ENCODE data around the gene RTN1.

Gene RTN1

DNA sequence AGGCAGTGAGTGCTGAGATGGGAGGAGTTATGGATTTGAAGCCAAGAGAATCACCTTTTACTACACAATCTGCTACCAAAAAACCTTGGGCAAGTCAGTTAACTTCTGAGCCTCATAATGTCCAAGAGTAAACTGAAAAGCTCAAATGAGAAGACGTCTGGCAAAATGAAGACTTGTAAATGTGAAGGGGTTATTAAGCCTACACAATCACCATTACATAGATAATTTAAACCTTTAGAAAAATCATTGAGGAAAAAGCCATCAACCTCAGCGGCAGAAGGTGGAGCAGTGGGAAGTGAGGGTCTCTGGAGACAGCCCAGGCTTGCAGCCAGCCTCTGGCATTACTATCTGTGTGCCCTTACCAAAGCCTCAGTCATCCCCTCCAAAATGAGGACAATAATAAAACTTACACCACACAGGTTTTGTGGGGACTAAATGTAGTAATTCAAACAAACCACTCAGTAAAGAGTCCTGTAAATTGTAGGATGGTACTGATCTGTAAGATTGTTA is 243.5 kb downstream of the RTN1 start:
- Histone ChIP-seq H3K4me1 (ENCODE audit: control insufficient read depth, insufficient read depth, low read length) (peaks cover 8% of the 10 kb centered on the region), H3K4me3 (ENCODE audit: low read depth, low read length) (no peak overlapping the region), H3K9ac (ENCODE audit: low read depth, low read length) (no peak overlapping the region), H3K9me3 (ENCODE audit: control insufficient read depth, insufficient read depth, low read length) (no peaks in the 10 kb centered on the region), H3K36me3 (ENCODE audit: control insufficient read depth, insufficient read depth, low read length) (no peaks in the 10 kb centered on the region), H3K27ac (ENCODE audit: low read depth, low read length) (no peak overlapping the region), H3K27me3 (ENCODE audit: control insufficient read depth, insufficient read depth, low read length) (peaks cover 22% of the 10 kb centered on the region)

DNA sequence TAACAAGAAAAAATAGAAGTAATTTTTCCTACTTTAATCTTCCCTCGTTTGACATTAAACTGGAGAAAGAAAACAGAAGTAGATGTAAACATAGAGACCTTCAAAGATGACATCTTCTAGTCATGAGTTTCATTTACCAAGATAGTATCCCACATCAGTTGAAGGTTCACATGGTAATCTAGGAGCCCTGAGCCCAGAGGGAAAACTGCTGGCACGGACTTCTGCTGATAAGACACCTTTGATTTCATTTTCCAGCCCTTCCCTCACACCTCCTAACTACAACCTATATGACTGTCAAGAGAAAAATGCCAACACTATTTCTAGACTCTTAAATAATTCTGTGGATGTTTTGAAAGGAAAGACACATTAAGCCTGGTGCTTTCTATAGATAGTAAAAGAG is 247.9 kb downstream of the RTN1 start:
- no peak overlapping the region for H3K27ac ChIP-seq (ENCODE audit: low read depth, low read length)

DNA sequence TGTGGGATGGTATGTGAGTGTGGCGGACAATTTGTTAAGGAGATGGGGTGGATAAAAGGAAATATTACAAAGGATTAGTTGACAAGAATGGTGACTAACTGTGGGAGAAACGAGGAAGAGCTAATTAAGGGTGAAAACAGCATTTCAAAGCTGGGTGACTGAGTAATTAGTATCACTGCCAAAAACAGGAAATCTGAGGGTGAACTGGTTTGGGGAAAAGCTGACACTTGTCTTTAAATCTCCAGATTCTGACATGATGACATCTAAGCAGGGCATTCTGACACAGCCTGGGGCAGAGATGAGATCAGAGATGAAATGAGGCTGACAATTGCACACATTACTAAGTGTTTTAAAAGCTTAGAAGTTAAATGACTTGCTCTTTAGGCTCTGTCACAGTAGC is 251.5 kb downstream of the RTN1 start:
- Histone ChIP-seq H3K4me3 (ENCODE audit: low read depth, low read length) (no peak overlapping the region), H3K27ac (ENCODE audit: low read depth, low read length) (no peak overlapping the region), H3K9me3 (ENCODE audit: control insufficient read depth, insufficient read depth, low read length) (peaks cover 7% of the 10 kb centered on the region; the same call in 1 of the 2 replicates), H3K27me3 (ENCODE audit: control insufficient read depth, insufficient read depth, low read length) (no peaks in the 10 kb centered on the region), H3K4me1 (ENCODE audit: control insufficient read depth, insufficient read depth, low read length) (no peaks in the 10 kb centered on the region), H3K36me3 (ENCODE audit: control insufficient read depth, insufficient read depth, low read length) (no peaks in the 10 kb centered on the region), H3K9ac (ENCODE audit: low read depth, low read length) (no peak overlapping the region)

More for the DNA sequence above, 247.9 kb downstream of the RTN1 start:
- Histone ChIP-seq H3K4me3 (ENCODE audit: low read depth, low read length) (no peak overlapping the region), H3K4me1 (ENCODE audit: control insufficient read depth, insufficient read depth, low read length) (no peaks in the 10 kb centered on the region), H3K36me3 (ENCODE audit: control insufficient read depth, insufficient read depth, low read length) (no peaks in the 10 kb centered on the region), H3K9me3 (ENCODE audit: control insufficient read depth, insufficient read depth, low read length) (no peaks in the 10 kb centered on the region; the same call in 1 of the 2 replicates), H3K9ac (ENCODE audit: low read depth, low read length) (no peak overlapping the region), H3K27me3 (ENCODE audit: control insufficient read depth, insufficient read depth, low read length) (no peaks in the 10 kb centered on the region)

DNA sequence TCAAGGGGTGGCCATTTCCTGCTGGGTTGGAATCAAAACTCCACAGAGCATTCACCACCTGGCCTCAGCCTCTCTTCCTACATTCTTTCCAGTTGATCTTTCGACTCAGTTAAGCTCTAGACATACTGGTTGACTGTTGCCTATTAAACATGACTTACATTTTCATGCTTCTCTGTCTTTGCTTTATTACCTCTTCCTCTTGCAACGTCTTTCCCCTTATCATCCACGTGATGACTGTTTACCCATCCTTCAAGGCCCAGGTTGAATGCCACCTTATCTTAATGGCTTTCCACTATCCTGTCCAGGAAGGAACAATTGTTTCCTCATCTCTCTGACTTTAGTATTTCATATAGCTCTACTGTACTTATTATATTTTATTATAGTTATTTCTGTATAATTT is 269.5 kb downstream of the RTN1 start:
- no peak overlapping the region for H3K27ac ChIP-seq (ENCODE audit: low read depth, low read length)
- no peak overlapping the region for H3K4me3 ChIP-seq (ENCODE audit: low read depth, low read length)
- H3K36me3 ChIP-seq (ENCODE audit: control insufficient read depth, insufficient read depth, low read length) = no peaks in the 10 kb centered on the region
- no peaks in the 10 kb centered on the region for H3K27me3 ChIP-seq (ENCODE audit: control insufficient read depth, insufficient read depth, low read length)
- H3K4me1 ChIP-seq (ENCODE audit: control insufficient read depth, insufficient read depth, low read length) = no peaks in the 10 kb centered on the region
- H3K9ac ChIP-seq (ENCODE audit: low read depth, low read length) = no peak overlapping the region
- no peaks in the 10 kb centered on the region for H3K9me3 ChIP-seq (ENCODE audit: control insufficient read depth, insufficient read depth, low read length)

DNA sequence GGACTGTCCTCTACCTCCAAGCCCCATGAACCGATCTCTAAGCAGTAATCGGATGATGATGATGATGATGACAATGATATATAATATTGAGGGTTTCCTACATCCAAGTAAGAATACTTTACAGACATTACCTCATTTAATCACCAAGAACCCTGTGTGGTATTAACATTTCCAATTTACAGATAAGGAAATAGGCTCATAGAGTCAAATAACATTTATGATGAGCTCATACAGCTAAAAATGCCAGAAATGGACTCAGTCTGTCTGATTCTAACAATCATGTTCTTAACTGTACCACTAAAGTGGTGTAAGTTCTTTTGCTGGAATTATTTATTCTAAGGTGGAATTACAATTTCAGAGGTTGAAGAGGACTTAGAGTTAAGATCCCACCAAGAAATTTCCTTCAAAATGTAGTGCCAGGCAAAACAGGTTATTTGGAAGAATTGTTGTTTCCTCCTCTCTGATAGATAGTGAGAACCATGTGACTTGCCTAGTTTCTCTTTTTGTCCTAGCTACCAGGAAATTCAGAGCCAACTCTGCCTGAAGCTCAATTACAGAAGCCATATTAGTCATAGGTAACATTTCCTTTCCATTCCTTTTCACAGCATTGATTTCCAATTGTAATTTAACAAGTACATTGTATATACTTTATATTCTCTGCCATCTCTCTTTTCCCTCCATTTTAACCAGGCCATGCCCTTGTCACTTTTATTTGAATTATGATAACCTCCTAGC is 270.2 kb downstream of the RTN1 start:
- no peaks in the 10 kb centered on the region for H3K9me3 ChIP-seq (ENCODE audit: control insufficient read depth, insufficient read depth, low read length)
- no peaks in the 10 kb centered on the region for H3K27me3 ChIP-seq (ENCODE audit: control insufficient read depth, insufficient read depth, low read length)
- H3K36me3 ChIP-seq (ENCODE audit: control insufficient read depth, insufficient read depth, low read length) = no peaks in the 10 kb centered on the region
- H3K27ac ChIP-seq (ENCODE audit: low read depth, low read length) = no peak overlapping the region
- no peak overlapping the region for H3K4me3 ChIP-seq (ENCODE audit: low read depth, low read length)
- no peaks in the 10 kb centered on the region for H3K4me1 ChIP-seq (ENCODE audit: control insufficient read depth, insufficient read depth, low read length)
- H3K9ac ChIP-seq (ENCODE audit: low read depth, low read length) = no peak overlapping the region

DNA sequence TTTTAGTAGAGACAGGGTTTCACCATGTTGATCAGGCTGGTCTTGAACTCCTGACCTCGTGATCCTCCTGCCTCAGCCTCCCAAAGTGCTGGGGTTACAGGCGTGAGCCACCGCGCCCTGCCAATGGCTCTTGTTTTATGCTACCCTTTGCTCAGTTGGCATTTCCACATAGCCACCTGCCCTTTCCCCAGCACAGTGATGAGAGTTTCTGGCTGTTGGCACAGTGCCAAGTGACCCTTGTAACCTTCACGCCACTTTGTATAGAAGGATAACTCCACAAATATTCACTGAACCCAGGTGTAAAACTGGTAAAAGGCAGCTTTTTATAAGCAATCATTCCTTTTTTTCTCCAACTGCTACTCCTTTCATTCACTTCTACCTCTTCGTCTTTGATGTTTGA is 275.5 kb downstream of the RTN1 start:
- H3K27ac ChIP-seq (ENCODE audit: low read depth, low read length) = no peak overlapping the region
- H3K9me3 ChIP-seq (ENCODE audit: control insufficient read depth, insufficient read depth, low read length) = no peaks in the 10 kb centered on the region
- H3K27me3 ChIP-seq (ENCODE audit: control insufficient read depth, insufficient read depth, low read length) = no peaks in the 10 kb centered on the region

DNA sequence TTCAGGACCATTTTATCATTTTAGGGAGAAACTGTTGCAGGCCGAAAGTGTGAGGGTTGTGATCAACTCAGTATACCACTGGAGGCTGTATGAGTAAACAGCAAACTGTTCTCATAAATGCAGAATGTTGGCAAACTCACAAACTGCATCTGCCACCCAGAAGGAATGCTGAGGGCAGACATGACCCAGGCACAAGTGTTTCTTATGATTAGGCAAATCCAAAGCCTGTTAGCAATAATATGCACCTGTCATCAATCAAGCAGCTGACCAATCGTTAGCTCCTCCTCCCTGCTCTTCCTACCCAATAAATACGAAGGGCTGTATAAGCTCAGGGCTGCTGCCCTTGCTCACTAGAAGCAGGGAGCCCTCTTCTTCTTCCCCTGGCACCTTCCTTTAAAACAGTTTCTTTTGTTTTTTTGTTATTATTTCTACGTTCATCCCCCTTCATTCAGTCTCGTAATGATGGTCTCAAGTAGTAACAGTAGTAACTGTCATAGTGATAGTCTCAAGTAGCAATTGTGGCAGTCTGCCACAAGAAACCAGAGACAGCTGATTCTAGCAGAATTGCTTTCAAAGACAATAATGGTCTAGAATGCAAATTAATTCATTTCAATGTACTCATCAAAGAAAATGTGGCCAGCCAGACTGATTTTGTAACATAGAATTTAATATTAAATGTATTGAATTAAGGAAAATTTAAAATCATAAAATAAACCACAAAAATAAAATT is 278.8 kb downstream of the RTN1 start:
- Histone ChIP-seq H3K27ac (ENCODE audit: low read depth, low read length) (no peak overlapping the region), H3K4me1 (ENCODE audit: control insufficient read depth, insufficient read depth, low read length) (no peaks in the 10 kb centered on the region), H3K36me3 (ENCODE audit: control insufficient read depth, insufficient read depth, low read length) (no peaks in the 10 kb centered on the region), H3K27me3 (ENCODE audit: control insufficient read depth, insufficient read depth, low read length) (no peaks in the 10 kb centered on the region), H3K9ac (ENCODE audit: low read depth, low read length) (no peak overlapping the region), H3K4me3 (ENCODE audit: low read depth, low read length) (no peak overlapping the region), H3K9me3 (ENCODE audit: control insufficient read depth, insufficient read depth, low read length) (no peaks in the 10 kb centered on the region)

More for the DNA sequence above, 275.5 kb downstream of the RTN1 start:
- no peaks in the 10 kb centered on the region for H3K36me3 ChIP-seq (ENCODE audit: control insufficient read depth, insufficient read depth, low read length)
- H3K4me1 ChIP-seq (ENCODE audit: control insufficient read depth, insufficient read depth, low read length) = no peaks in the 10 kb centered on the region
- H3K9ac ChIP-seq (ENCODE audit: low read depth, low read length) = no peak overlapping the region
- H3K4me3 ChIP-seq (ENCODE audit: low read depth, low read length) = no peak overlapping the region

DNA sequence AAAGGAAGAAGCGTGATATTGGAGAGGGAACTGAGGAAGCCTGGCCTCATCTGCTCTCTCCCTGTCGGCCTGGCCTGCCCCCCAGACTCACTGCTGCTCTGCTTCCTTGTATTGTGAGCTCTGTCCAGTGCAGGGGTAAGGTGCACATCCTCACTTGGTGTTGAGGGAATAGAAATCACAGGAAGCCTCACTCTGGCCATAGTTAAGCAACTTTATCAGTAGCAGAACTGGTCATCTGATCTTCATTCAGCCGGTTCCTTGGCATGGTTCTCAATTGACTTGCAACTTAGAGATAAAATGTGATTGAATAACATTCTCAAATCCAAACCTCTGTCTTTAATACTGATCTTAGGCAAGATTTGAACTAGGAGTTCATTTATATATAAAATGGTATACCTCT is 282.5 kb downstream of the RTN1 start:
- Histone ChIP-seq H3K27me3 (ENCODE audit: control insufficient read depth, insufficient read depth, low read length) (no peaks in the 10 kb centered on the region), H3K4me1 (ENCODE audit: control insufficient read depth, insufficient read depth, low read length) (0 out of 2 replicates have a peak, but pooled peaks cover 5% of the 10 kb centered on the region), H3K4me3 (ENCODE audit: low read depth, low read length) (no peak overlapping the region), H3K36me3 (ENCODE audit: control insufficient read depth, insufficient read depth, low read length) (no peaks in the 10 kb centered on the region), H3K9ac (ENCODE audit: low read depth, low read length) (no peak overlapping the region), H3K9me3 (ENCODE audit: control insufficient read depth, insufficient read depth, low read length) (no peaks in the 10 kb centered on the region), H3K27ac (ENCODE audit: low read depth, low read length) (no peak overlapping the region)

DNA sequence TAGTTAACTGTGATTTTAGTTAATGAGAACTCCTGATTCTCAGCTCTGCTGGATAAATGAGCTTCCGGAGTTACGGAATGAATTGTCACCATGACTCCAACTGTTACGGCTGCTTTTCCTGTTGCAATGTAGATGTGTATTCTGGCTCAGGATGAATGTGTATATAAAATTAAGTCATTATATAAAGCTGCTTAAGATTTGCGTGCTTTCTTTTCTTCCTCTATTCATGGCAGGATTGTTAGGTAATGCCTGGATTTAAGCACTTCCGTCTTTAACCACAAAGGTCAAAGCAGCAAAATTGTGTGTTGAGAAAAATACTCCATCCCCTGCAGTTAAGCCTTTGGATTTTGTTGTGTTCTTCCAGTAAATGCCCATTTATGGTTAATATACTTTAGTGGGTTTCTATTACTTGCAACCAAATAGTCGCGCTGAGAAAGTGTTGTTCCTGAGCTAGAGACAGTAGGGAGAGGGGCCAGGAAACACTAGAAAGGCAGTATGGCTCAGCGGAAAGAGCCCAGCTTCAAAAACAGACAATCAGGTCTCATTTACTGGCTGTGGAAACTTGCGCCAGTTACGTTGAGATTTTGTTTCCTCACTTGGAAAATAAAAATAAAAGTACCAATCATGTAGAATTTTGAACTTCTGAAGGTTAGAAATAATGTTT is 284.6 kb downstream of the RTN1 start:
- Histone ChIP-seq H3K27ac (ENCODE audit: low read depth, low read length) (no peak overlapping the region), H3K4me1 (ENCODE audit: control insufficient read depth, insufficient read depth, low read length) (0 out of 2 replicates have a peak, but pooled peaks cover 5% of the 10 kb centered on the region), H3K4me3 (ENCODE audit: low read depth, low read length) (no peak overlapping the region), H3K9ac (ENCODE audit: low read depth, low read length) (no peak overlapping the region), H3K27me3 (ENCODE audit: control insufficient read depth, insufficient read depth, low read length) (no peaks in the 10 kb centered on the region), H3K9me3 (ENCODE audit: control insufficient read depth, insufficient read depth, low read length) (no peaks in the 10 kb centered on the region), H3K36me3 (ENCODE audit: control insufficient read depth, insufficient read depth, low read length) (no peaks in the 10 kb centered on the region)

DNA sequence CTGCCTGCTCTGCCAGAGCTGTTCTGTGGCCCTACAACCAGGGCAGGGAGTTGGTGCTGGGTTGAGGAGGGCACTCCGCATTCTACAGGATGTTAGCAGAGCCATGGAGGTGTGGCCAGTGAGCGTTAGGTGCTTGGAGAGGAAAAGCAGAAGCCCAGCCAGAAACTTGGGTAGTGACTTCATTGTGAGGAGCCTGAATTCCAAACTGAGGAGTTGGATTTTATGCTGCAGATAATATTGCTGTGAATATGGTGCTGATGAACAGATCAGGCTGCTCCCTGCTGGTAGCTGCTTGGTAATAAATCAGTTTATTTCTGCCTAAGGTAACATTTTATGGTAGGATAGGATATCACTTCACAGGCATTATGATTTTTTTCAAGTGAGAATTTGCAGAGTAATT is 286.8 kb downstream of the RTN1 start:
- no peak overlapping the region for H3K27ac ChIP-seq (ENCODE audit: low read depth, low read length)
- H3K9ac ChIP-seq (ENCODE audit: low read depth, low read length) = no peak overlapping the region
- no peaks in the 10 kb centered on the region for H3K27me3 ChIP-seq (ENCODE audit: control insufficient read depth, insufficient read depth, low read length)
- H3K4me1 ChIP-seq (ENCODE audit: control insufficient read depth, insufficient read depth, low read length) = 0 out of 2 replicates have a peak, but pooled peaks cover 5% of the 10 kb centered on the region
- no peaks in the 10 kb centered on the region for H3K36me3 ChIP-seq (ENCODE audit: control insufficient read depth, insufficient read depth, low read length)
- no peaks in the 10 kb centered on the region for H3K9me3 ChIP-seq (ENCODE audit: control insufficient read depth, insufficient read depth, low read length)
- H3K4me3 ChIP-seq (ENCODE audit: low read depth, low read length) = no peak overlapping the region

All from HUES48 (cell line).